Retinal pigment epithelial cell (primary cell): ENCODE results near the gene COL5A2.

Experiments used
- DNase-seq: peaks from one replicate; pipeline ENCODE4 v3.0.0-alpha.2; 2010; ENCODE audit warnings: low read depth
- H3K4me3 ChIP-seq: 2 replicates; pipeline ENCODE4 v1.5.1; 2011; ENCODE audit warnings: mild to moderate bottlenecking, low read length, control low read depth, moderate library complexity
- TF ChIP-seq, protein P1 (sequence below): conservative IDR thresholded peaks from 2 replicates; pipeline ENCODE4 v1.5.1; 2011; ENCODE audit warnings: low read depth, low read length, control low read depth, inconsistent platforms

The COL5A2 gene

DNA sequence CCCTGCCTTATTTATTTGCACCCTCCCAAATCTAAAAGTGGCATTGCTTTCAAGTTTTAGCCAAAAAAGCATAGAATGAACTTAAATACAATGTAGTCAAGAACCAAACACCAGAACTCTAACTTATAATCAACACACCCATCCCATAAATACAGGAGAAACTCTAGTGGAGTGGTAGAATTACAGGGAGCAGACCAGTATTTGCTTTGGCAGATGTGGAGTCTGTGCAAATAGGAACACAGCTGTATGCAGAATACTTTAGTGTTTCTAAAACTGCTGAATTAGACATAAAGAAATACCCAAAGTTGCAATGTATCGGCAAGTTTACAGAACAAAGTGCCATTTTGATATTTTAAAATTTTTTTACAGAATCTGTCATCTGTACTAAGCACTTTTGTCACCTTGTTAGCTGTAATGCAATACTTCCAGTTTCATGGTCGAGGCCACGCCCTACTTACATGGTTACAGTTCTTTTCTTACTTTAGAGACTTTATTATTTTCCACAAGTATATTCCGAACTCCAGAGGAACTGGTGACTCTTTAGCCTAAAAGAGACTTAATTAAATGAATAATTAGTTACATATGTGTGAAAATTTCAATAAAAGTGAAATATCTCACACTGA lies 23.7 kb upstream of the COL5A2 start:
- DNase-seq, result no peak
- TF ChIP-seq, protein P1, sequence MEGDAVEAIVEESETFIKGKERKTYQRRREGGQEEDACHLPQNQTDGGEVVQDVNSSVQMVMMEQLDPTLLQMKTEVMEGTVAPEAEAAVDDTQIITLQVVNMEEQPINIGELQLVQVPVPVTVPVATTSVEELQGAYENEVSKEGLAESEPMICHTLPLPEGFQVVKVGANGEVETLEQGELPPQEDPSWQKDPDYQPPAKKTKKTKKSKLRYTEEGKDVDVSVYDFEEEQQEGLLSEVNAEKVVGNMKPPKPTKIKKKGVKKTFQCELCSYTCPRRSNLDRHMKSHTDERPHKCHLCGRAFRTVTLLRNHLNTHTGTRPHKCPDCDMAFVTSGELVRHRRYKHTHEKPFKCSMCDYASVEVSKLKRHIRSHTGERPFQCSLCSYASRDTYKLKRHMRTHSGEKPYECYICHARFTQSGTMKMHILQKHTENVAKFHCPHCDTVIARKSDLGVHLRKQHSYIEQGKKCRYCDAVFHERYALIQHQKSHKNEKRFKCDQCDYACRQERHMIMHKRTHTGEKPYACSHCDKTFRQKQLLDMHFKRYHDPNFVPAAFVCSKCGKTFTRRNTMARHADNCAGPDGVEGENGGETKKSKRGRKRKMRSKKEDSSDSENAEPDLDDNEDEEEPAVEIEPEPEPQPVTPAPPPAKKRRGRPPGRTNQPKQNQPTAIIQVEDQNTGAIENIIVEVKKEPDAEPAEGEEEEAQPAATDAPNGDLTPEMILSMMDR, result no peak

DNA sequence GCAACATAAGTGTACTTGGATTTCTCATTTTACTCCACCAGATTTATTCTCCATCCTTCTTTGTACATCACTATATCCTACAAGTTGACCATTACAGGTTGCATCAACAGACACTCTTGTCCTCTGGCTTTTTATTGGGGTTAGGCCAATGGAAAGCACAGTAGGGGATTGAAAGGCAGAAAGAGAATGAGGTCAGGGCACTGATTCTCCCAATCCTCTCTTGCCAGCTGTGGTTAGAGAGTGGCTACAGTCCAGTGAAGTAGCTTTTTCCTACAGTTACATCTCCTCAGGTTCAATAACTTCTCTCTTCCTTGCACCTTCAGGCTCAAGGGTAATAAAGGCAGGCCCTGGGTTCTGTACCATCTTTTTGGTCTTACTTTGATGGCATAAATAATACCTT lies 20.2 kb upstream of the COL5A2 start:
- no peak for DNase-seq
- TF ChIP-seq, protein P1, result no peak
- no peak overlapping the region for H3K4me3 ChIP-seq

More for the DNA sequence above, 23.7 kb upstream of the COL5A2 start:
- no peak overlapping the region for H3K4me3 ChIP-seq

DNA sequence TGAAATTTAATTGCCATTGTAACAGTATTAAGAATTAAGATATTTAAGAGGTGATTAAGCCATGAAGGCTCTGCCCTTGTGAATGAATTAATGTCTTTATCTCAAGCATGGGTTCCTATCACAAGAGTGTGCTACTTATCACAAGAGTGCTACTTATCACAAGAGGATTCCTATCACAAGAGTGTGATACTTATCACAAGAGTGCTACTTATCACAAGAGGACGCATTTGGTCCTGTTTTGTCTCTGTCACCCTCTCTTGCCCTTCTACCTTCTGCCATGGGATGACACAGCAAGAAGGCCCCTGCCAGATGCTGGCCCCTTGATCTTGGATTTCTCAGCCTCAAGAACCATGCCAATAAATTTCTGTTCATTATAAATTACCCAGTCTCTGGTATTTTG lies 13.2 kb upstream of the COL5A2 start:
- TF ChIP-seq, protein P1, result no peak
- DNase-seq, result no peak
- H3K4me3 ChIP-seq, result no peak overlapping the region

DNA sequence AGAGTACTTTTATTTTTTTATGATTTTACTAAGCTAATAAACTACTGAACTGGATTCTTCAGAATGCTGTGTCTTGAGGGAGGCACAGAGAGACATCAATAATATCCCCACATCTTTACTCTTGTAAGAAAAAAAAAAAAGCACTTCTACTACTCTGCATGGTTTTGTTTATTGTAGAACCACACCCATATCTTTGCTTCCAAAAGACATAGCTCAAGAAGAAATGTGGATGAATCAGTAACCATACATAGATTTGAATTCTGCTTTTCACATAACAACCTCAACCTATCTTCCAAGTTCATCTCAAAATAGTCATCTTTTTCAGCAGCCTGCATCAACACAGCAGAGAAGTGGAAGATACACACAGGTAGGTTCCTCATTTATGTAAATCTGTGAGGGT lies 12.2 kb upstream of the COL5A2 start:
- no peak overlapping the region for H3K4me3 ChIP-seq
- TF ChIP-seq, protein P1, result no peak
- DNase-seq, result no peak

DNA sequence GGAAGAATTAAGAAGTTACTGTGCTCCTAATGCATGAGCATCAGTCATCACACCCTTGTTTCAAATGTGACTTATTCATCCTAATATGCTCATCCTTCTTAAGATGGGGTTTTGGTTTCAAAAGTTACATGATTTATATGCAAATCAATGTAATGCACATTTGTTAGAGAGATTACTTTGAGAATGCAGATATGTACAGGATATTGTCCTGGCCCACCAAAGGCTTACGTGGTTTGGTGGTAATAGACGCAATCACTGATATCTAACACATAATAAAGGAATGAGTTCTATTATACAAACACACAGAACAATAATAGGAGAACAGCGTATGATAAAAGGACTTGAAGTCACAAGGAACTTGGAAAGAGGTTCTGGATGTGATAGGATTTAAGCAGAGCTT lies 11.1 kb upstream of the COL5A2 start:
- DNase-seq, result no peak
- H3K4me3 ChIP-seq, result no peak overlapping the region
- TF ChIP-seq, protein P1, result no peak

DNA sequence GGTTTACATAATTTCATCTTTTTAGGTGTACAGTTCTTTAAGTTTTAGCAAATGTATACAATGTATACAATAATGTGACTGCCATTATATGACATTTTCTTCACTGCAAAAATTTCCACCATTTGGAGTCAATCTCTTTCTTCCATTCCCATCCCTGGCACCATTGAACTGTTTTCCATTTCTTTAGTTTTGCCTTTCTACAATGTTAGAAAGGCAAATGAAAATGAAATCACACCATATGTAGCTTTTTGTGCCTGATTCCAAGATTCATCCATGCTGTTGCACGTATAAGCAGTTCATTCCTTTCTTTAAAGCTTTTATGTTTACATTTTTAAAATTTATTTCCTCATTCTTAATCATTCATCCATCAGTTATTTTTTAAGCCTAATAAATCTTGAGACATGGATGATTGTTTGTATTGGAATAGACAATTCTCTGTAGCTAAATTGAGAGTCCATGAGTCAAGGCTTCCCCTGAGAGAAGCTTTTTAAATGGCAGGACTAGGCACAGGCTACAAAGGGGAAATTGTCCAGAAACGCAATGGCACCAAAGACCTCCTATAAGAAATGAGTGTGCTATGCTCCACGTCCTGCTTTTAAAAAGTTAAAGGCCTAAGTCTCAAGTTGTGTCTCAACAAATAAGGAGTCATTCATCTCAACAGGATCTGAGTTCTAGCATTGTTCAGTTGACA lies 8.7 kb upstream of the COL5A2 start:
- TF ChIP-seq, protein P1, result no peak
- DNase-seq, result no peak
- no peak overlapping the region for H3K4me3 ChIP-seq

DNA sequence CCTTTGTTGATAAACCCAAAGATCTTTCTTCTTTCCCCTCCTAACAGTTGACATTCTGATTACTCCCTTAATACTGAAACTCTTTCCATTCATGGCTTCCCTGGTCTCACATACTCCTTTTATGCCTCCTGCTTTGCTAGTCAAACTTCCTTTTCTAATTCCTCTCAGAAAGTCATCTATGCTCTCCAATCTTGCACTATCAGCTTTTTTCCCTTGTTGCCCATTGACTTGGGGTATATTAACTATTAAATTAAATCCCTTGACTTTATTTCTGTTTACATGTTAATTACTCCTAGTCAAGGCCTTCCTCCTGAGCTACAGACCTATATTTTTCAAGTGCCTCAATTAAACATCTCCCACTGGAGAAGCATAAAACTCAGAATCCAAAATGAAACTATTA lies 3.6 kb upstream of the COL5A2 start:
- no peak for DNase-seq
- TF ChIP-seq, protein P1, result no peak
- no peak overlapping the region for H3K4me3 ChIP-seq
